ENCODE measurements around the gene PCCB.
"Not testable (repeated sequence)": the region's sequence is repeated elsewhere in the genome, so short reads cannot be mapped to it uniquely, and the experiment has no call there.

Gene PCCB

DNA sequence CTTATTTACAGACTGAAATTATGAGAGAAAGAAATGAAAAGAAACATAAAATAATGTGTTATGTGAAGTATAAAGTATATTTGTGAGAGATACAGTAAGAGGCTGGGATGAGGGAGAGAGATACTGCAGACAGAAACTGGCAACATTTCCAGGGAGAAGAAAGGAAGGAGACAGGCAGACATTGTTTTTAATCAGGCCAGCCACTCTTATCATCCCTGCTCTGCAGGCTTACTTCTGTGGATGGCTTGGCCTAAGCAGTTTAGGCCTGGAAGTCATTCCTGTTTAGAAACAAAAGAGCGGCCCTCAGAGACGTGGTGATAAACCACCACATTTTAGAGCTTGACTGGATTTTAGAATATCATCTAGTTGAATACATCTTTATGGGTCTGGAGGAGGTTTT, 12.4 kb downstream of the PCCB start:
- no peak for DNase-seq (ENCODE audit: low read depth in 2 of 3, low spot score in 2 of 3)

DNA sequence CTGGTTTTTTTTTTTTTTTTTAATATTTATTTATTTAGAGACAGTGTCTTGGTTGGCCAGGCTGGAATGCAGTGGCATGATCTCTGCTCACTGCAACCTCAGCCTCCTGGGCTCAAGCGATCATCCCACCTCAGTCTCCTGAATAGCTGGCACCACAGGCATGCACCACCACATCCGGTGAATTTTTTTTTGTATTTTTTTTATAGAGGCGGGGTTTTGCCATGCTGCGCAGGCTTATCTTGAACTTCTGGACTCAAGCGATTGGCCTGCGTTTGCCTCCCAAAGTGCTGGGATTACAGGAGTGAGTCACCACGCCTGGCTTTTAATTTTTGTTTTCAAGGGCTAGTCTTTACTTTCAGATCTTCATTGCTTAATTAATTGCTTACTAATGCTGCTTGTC, 13.1 kb downstream of the PCCB start:
- no peak for DNase-seq (ENCODE audit: low read depth in 2 of 3, low spot score in 2 of 3)

DNA sequence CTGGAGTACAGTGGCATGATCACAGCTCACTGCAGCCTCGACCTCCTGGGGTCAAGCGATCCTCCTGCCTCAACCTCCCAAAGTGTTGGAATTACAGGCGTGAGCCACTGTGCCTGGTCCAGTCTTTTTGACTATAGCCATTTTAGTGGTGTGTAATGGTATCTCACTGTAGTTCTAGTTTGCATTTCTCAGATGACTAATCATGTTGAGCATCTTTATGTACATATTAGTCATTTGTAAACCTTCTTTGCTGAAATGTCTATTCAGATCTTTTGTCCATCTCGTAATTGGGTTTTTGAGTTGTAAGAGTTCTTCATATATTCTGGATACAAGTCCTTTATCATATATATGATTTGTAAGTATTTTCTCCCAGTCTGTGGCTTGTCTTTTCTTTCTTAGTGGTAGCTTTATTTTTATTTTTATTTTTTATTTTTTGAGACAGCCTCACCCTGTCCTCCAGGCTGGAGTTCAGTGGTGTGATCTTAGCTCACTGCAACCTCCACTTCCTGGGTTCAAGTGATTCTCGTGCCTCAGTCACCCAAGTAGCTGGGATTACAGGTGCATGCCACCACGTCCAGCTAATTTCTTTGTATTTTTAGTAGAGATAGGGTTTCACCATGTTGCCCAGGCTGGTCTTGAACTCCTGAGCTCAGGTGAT, 16.5 kb downstream of the PCCB start:
- not testable (repeated sequence) for DNase-seq (ENCODE audit: low read depth in 2 of 3, low spot score in 2 of 3)

DNA sequence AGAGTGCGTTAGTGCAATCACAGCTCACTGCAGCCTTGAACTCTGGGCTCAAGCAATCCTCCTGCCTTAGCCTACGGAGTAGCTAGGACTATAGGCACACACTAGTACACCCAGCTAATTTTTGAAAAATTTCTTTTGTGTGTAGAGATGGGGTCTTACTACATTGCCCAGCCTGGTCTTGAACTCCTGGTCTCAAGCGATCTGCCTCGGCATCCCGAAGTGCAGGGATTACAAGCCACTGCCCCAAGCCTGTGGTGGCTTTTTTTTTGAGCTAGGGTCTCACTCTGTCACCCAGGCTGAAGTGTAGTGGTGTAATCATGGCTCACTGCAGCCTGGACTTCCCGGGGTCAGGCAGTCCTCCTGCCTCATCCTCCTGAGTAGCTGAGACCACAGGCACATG, 17.1 kb downstream of the PCCB start:
- no peak for DNase-seq (ENCODE audit: low read depth in 2 of 3, low spot score in 2 of 3)

DNA sequence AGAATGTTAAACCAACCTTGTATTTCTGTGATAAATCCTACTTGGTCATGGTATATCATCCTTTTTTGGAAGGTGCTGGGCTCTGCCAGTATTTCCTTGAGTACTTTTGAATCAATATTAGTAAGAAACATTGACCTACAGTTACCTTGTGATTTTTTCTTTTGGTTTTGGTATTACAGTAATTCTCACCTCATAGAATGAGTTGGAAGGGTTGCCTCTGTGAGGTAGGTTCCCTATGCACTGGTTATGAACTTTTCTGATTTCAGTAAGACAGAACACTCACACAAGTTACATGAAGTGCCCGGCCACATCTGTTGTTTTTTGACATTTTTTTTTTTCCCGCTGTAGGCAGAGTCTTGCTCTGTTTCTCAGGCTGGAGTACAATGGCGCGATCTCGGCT, 20.0 kb downstream of the PCCB start:
- no peak for DNase-seq (ENCODE audit: low read depth in 2 of 3, low spot score in 2 of 3)

DNA sequence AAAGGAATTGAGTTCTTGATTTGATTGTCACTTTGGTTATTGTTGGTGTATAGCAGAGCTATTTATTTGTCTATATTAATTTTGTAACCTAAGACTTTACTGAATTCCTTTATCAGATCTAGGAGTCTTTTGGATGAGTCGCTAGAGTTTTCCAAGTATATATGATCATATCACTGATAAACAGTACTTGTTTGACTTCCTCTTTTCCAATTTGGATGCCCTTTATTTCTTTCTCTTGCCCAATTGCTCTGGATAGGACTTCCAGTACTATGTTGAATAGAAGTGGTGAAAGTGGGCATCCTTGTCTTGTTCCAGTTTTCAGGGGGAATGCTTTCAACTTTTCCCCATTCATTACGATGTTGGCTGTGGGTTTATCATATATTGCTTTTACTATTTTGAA, 21.5 kb downstream of the PCCB start:
- not testable (repeated sequence) for DNase-seq (ENCODE audit: low read depth in 2 of 3, low spot score in 2 of 3)

DNA sequence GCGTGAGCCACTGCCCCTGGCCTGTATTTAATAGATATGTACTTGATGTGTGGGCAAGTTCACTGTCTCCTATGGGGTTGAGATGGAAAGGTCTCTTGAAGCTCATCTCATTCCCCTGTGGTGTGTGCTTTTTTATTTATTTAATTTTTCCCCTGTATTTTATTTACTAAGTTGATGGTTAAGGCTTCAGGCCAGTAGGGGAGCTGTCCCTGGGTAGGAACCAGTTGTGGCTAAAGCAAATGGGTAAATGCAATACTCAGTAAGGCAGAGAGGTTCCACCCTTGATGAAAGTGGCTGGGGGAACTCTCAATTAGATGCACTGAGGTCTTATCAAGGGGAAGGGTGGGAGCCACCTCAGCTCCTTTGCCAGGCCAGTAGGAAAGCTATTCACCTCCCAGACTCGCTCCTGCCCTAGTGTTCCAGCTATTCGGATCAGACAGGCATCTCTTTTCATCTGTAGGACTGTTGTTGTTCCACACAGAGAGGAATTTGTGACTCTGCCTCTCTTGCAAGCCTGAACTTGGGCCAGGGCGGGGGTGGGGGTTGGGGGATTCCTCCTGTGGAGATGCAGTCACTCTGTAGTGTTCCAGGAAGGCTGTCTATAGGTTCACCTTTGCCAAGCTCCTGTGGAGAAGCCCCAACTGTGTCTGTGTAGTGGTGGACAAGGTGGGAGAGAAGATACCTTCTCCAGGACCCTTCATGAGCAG, 26.1 kb downstream of the PCCB start:
- DNase-seq (ENCODE audit: low read depth in 2 of 3, low spot score in 2 of 3) = no peak

DNA sequence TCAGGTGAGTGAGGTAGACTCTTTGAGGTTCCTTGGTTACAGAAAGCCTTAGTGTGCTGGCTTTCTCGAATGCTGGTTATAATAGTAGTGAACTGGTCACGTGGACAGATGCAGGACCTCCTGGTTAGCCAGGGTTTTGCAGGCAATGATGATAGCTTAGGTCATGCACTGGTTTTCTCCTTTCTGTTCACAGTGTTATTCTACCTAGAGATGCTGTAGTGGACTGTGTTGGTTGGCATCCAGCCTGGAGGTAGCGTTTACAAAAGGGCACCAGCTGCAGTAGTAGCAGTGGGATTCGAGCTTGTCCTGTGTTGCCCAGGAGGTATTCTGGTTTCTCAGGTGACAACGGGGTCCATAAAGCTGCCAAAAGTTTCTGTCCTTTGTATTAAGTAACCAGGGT, 27.0 kb downstream of the PCCB start:
- DNase-seq (ENCODE audit: low read depth in 2 of 3, low spot score in 2 of 3) = no peak

DNA sequence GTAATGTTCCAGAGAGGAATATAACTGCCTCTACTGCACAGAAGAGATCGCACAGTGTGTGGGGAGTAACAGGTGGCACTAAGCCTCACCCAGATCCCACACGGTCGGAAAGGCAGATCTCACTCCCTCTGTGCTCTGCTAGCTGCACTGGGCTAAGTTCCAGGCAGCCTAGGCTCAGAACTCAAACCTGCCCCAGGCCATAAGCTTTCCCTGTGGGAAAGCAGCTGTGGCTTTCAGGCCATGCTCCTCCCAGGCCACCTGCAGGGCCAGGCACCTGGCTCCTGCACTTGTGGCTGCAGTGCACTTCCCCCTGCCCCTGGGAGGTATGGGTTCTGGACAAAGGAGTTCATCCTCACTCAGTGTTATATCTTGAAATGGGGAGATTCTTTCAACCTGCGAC, 27.5 kb downstream of the PCCB start:
- DNase-seq (ENCODE audit: low read depth in 2 of 3, low spot score in 2 of 3) = no peak

DNA sequence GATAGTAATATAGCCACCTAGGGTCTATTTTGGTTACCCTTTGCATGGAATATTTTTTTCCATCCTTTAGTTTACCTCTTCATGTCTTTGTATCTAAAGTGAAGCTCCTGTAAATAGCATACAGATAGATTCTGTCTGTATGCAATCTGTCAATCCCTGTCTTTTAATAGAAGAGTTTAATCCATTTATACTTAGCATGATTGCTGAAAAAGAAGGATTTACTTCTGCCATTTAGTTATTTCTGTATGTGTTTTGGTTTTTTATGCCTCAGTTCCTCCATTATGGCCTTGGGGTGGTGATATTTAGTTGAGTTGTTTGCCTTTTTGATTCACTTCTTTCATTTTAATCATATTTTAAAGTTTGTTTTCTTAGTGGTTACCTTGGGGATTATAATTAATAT, 29.0 kb downstream of the PCCB start:
- DNase-seq (ENCODE audit: low read depth in 2 of 3, low spot score in 2 of 3) = no peak

DNA sequence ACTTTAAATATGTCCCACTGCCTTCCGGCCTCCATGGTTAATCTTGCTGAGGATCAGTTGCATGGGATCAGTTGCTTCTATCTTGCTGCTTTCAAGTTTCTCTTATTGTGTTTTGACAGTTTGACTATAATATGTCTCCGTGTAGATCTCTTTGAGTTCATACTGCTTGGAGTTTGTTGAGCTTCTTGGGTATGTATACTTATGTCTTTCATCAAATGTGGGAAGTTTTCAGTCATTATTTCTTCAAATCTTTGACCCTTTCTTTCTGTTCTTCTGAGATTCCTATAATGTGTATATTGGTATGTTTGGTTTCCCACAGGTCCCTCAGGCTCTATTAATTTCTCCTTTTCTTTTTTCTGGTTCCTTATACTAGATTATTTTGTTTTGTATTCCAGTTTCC, 30.8 kb downstream of the PCCB start:
- DNase-seq (ENCODE audit: low read depth in 2 of 3, low spot score in 2 of 3) = no peak

DNA sequence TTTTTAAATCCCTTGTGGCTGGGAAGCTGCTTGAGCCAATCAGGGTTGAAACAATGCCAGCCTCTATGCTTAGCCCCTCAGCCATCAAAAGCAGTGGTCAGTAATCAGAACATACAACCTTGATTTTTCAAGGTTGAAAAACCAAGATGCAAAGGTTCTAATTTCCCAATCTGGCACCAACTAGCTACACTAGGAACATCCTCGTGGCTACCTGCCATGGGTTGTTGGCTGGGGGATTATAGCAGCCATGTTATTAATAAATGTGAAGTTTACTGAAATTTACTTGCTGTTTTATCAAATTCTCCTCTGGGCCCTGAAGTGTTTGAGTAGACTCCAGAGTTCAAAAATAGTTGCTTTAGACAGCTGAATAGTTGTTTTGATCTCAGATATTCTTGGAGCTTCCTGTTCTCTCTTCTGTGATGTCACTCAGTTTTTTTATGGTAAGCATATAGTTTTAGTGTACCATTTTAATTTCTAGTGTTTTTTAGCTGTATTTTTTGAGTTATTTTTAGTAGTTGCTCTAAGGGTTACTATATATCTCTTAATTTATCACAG, 31.9 kb downstream of the PCCB start:
- DNase-seq (ENCODE audit: low read depth in 2 of 3, low spot score in 2 of 3) = no peak

DNA sequence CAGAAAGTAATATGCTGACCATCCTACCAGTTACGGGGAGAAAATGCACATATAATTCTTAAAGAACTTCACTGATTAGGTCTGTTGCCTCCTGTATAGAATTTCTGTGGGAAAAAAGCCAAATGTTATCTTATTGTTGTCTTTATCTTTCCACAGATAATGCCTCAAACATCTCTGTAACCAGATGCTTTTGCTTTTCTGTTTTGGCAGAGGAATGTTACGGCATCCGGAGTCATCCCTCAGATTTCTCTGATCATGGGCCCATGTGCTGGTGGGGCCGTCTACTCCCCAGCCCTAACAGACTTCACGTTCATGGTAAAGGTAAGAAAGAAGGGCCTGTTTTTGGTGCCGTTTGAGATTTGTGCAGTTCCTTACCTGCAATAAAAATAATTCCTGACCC, 33.5 kb downstream of the PCCB start:
- no peak for DNase-seq (ENCODE audit: low read depth in 2 of 3, low spot score in 2 of 3)

DNA sequence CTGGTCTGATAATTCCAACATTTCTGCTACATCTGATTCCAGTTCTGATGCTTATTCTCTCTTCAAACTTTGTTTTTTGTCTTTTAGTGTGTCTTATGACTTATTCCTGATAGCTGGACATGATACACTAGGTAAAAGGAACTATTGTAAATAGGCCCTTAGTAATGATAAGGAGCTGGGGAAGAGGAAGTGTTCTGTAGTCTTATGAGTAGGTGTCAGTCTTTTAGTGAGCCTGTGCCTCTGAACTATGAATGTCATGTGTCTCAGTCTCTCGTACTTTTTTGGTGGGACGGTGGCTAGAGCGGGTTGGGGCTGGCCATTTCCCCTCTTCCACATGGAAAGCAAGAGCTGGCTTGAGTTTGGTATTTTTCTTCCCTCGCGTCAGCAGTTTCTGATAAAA, 41.2 kb downstream of the PCCB start:
- DNase-seq (ENCODE audit: low read depth in 2 of 3, low spot score in 2 of 3) = no peak

DNA sequence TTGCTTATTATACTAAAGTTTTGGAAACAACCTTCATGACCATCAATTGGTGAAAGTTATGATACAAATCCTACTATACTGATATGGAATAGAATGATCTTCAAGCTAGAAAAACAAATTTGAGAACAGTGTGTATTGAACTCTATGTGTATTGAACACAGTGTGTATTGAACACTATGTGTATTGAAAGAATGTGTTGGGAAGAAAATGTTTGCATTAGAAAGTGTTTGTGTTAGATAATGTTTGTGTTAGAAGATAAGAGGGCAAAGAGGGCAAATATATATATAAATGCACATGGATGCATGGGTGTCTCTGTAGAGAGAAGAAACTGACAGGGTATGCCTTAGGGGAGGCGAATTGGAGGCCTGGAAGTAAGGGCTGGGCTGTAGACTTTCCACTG, 42.4 kb downstream of the PCCB start:
- DNase-seq (ENCODE audit: low read depth in 2 of 3, low spot score in 2 of 3) = no peak

DNA sequence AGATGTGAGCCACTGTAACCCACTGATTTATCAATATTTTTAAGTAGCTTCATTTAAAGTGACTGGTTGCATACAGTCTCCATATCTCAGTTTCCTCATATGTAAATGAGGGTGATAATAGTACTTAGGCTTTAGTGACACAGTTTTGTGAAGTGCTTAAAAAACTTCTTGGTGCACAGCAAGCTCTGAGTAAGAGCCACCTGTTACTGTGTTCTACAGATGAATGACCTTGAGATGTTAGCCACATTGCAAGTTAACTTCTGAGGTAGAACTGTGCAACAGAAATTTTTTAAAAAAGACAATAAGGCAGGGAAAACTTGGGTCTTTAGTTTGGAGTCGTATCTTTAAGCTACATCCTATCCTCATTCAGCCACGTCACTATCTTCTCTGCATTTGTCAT, 43.1 kb downstream of the PCCB start:
- no peak for DNase-seq (ENCODE audit: low read depth in 2 of 3, low spot score in 2 of 3)

DNA sequence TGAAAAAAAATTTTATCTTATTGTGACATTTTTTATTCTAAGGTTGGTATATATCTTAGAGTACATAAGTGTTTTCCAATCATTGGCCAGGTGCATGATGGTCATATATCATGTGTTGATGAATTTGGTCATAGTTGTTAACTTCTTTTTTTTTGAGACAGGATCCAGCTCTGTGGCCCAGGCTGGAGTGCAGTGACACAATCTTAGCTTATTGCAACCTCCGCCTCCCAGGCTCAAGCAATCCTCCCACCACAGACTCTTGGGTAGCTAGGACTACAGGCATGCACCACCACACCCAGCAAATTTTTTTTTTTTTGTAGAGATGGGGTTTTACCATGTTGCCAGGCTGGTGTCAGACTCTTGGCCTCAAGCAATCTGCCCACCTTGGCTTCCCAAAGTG, 44.0 kb downstream of the PCCB start:
- no peak for DNase-seq (ENCODE audit: low read depth in 2 of 3, low spot score in 2 of 3)

DNA sequence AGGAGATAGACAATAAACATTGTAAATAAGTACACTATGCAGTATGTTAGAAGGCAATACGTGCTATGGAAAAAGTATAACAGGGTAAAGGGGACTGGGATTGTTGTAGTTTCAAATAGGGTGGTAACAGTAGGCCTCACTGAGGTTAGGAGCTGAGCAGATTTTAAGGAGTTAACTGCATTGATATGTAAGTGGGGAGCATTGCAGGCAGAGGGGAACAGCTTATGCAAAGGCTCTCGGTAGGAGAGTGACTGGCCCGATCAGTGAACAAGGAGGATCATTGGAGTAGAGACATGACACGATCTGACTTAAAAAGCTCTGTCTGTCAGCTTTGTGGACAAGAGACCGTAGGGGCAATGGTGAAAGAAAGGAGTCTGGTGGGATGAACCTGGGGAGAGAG, 46.8 kb downstream of the PCCB start:
- no peak for DNase-seq (ENCODE audit: low read depth in 2 of 3, low spot score in 2 of 3)

DNA sequence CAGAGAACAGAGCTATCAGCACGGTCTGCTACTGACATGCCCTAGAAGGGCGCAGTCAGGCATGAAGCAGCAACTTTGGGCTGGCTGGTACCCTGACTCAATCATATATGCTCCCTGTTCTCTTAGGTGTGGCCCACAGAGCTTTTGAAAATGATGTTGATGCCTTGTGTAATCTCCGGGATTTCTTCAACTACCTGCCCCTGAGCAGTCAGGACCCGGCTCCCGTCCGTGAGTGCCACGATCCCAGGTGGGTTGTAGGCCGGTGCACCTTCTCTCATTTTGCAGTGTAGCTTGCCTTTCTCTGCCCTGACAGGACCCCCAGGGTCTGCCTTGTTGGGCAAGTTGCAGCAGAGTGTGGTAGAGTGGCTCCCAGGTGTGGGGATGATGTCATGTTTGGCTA, 47.7 kb downstream of the PCCB start:
- no peak for DNase-seq (ENCODE audit: low read depth in 2 of 3, low spot score in 2 of 3)

DNA sequence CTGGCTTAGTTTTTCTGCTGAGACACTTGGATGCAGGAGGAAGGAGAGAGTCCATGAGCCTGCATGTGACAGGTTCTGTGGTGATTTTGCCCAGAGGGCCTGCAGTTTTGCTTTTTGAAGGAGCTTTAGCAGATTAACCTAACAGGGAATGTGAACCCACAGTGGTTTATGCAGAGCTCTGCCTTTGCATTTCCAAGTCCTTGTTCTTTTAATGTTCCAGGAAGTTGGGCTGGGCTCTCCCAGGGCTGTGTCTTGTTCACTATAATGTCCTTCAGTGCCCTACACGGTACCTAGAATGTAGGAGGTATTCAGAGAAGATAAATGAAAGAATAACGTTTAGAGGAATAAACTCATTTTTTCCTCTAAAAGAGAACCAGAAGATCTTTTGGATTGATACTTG, 50.3 kb downstream of the PCCB start:
- no peak for DNase-seq (ENCODE audit: low read depth in 2 of 3, low spot score in 2 of 3)

DNA sequence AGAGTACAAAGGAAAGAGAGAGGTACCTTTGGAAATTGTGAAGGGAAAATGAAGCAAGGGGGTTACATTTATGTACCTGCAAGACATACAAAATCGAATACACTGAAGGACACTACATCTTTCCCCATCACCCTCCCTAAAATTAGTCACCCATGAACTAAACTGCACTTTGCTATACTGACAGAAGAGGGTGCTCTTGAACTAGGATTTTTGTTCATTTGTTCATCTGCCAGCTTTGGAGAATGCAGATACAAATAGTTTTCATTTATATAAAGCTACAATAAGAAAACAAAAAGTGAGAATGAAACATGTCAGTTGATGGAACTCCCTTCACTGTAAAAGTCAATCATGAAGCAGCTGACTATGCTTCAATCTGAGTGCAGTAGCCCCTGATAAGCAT, 55.7 kb downstream of the PCCB start:
- no peak for DNase-seq (ENCODE audit: low read depth in 2 of 3, low spot score in 2 of 3)

DNA sequence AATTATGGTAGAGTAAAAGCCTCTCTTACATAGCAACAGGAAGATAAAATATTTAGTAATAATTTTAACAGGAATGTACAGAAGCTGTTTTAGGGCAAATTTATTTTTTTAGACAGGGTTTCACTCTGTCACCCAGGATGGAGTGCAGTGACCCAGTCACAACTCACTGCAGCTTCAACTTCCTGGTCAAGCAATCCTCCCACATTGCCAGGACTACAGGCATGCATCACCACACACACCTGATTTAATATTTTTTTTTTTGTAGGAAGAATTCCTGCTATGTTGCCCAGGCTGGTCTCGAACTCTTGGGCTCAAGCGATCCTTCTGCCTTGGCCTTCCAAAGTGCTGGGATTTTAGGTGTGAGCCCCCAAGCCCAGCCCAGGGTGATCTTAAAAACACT, 61.1 kb downstream of the PCCB start:
- no peak for DNase-seq (ENCODE audit: low read depth in 2 of 3, low spot score in 2 of 3)

DNA sequence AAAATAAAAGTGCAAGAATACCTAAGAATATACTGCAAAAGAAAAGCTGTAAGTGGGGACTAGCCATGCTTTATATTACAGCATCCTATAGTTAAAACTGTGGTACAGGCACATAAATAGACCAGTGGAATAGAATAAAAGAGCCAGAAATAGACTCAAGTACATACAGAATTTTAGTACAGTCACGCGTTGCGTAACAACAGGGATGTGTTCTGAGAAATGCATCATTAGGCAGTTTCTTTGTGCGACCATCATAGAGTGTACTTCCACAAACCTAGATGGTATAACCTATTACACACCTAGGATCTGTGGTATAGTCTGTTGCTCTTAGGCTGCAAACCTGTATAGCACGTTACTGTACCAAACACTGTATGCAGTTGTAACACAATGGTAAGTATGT, 61.8 kb downstream of the PCCB start:
- no peak for DNase-seq (ENCODE audit: low read depth in 2 of 3, low spot score in 2 of 3)
